H1 (cell line): Measurements from ENCODE around the gene LRRC56. TPM values are rescaled to one million over a fixed set of nuclear protein-coding genes. Genes with fewer than 3 reads are reported as not detected.

Experiments
- CHD7 ChIP-seq: fragments of 300-600 bp; sonication (generic); IDR thresholded peaks from 2 replicates; pipeline ENCODE4 v1.7.1; 2012; ENCODE audit warnings: low read length, moderate library complexity, mild to moderate bottlenecking, inconsistent platforms; ENCODE audit not compliant: insufficient replicate concordance
- RBBP5 ChIP-seq: IDR thresholded peaks from 2 replicates; pipeline ENCODE4 v1.7.1; 2012; ENCODE audit warnings: low read depth, mild to moderate bottlenecking, inconsistent platforms, low read length, moderate library complexity, borderline replicate concordance
- SP4 ChIP-seq: IDR thresholded peaks from 2 replicates; pipeline ENCODE4 v1.6.1; 2012; ENCODE audit warnings: low read length, inconsistent platforms
- polyA plus RNA-seq, 7 experiments: library from polyadenylated mRNA; depleted of rRNA in 3 of 7; stranded (reverse) in 5 of 7; unstranded in 2 of 7; fragments of >200 nt in 5 of 7; fragments of 200-250 nt in 2 of 7; gene quantifications; 1 replicate in 5 of 7; 2 replicates in 1 of 7; 4 replicates in 1 of 7; pipeline versions ENCODE4 v1.2.1 to v1.2.3, GENCODE V29; 2011 to 2013; ENCODE audit warnings: missing spikeins in 2 of 7, mixed read lengths in 2 of 7
- total RNA-seq: library from RNA; stranded (reverse); fragmentation: NEBNext Ultra II Directional; extraction: Animal tissue kit (Norgen Biotek cat#: 25700); gene quantifications from 2 replicates; pipeline ENCODE4 v1.2.1, GENCODE V29; 2021

Gene LRRC56
- total and polyA plus RNA-seq, 2 of the 8 experiments (the other 6 are each of a cell fraction or from before 2014, with no cell fraction given) = 0.94 to 1.9 TPM

GRCh38 chr11:508956-509355 is 28.4 kb upstream of the LRRC56 start (continued):
- TF ChIP-seq CHD7 = no peak
- TF ChIP-seq SP4 = no peak
- TF ChIP-seq RBBP5 = no peak
- TF ChIP-seq, all 59 proteins: peak for 0
